Activated CD4-positive, alpha-beta T cell treated with anti-CD3 and anti-CD28 coated beads for 1 hour (primary cell): ENCODE data around the gene THBS3.
"Not testable (repeated sequence)": the region's sequence is repeated elsewhere in the genome, so short reads cannot be mapped to it uniquely, and the experiment has no call there.

ENCODE experiments used
- DNase-seq: peaks from one replicate; pipeline ENCODE4 v3.0.0-alpha.2; 2020

THBS3 gene

GRCh38 chr1:155207806-155208540 is at the start of gene THBS3:
TSS of gene THBS3 (minus strand) at chr1:155207897. CDS start at chr1:155207876, 21 bp downstream.
- no peak for DNase-seq

GRCh38 chr1:155256058-155256852 is 48.6 kb upstream of the THBS3 start:
- DNase-seq: no peak

- peak; percentile 62 for DNase-seq
Measured at GRCh38 chr1:155255243-155256007, 47.7 kb upstream of the THBS3 start, which contains the start of gene ENTREP3. TSS of gene ENTREP3 (minus strand) at chr1:155255483. CDS start at chr1:155254877, 606 bp downstream.

- no peak for DNase-seq
Measured at GRCh38 chr1:155254714-155255242, 47.1 kb upstream of the THBS3 start.

- DNase-seq: no peak
Measured at GRCh38 chr1:155254228-155254713, 46.6 kb upstream of the THBS3 start.

- no peak for DNase-seq
Measured at GRCh38 chr1:155253797-155254196, 46.1 kb upstream of the THBS3 start.

- no peak for DNase-seq
Measured at GRCh38 chr1:155253208-155253607, 45.5 kb upstream of the THBS3 start.

GRCh38 chr1:155251566-155251965 is 43.9 kb upstream of the THBS3 start:
- no peak for DNase-seq

GRCh38 chr1:155250633-155251449 is 43.1 kb upstream of the THBS3 start:
- peak; percentile 93 for DNase-seq

GRCh38 chr1:155250246-155250632 is 42.5 kb upstream of the THBS3 start:
- no peak for DNase-seq

GRCh38 chr1:155247667-155248553 is 40.2 kb upstream of the THBS3 start:
- no peak for DNase-seq

GRCh38 chr1:155246796-155247195 is 39.1 kb upstream of the THBS3 start:
- DNase-seq: not testable (repeated sequence)

GRCh38 chr1:155245163-155245524 is 37.4 kb upstream of the THBS3 start:
- DNase-seq: no peak

GRCh38 chr1:155244368-155245162 is 36.9 kb upstream of the THBS3 start:
- peak; percentile 85 for DNase-seq

- DNase-seq: no peak
Measured at GRCh38 chr1:155242805-155243358, 35.2 kb upstream of the THBS3 start.

GRCh38 chr1:155241841-155242264 is 34.2 kb upstream of the THBS3 start:
- no peak for DNase-seq

GRCh38 chr1:155241069-155241679 is 33.5 kb upstream of the THBS3 start:
- peak; percentile 43 for DNase-seq

- DNase-seq: no peak
Measured at GRCh38 chr1:155236451-155236850, 28.8 kb upstream of the THBS3 start.

GRCh38 chr1:155235375-155235774 is 27.7 kb upstream of the THBS3 start:
- DNase-seq: not testable (repeated sequence)
